GM12878 (cell line): ENCODE measurements around the gene DNAH3. TPM values are rescaled to one million over a fixed set of nuclear protein-coding genes. Genes with fewer than 3 reads are reported as not detected.

ENCODE experiments used
- ATAC-seq: fragments of 200-7000 bp; cut with Tn5 transposase; 3 replicates; pipeline ENCODE4 v1.9.1; 2020; ENCODE audit warnings: mild to moderate bottlenecking, moderate library complexity
- BruUV-seq: library from RNA; stranded (reverse); fragments of 400-500 nt; replicated peaks from 2 replicates; lab custom pipeline; 2021; lab: Mats Ljungman, UMichigan
- CTCF ChIA-PET: fragments of 300-600 bp; sonication (Branson Sonifier 250); formaldehyde crosslinking; extraction: SDS; loops from one replicate; lab custom pipeline; 2021; ENCODE audit warnings: inconsistent platforms; lab: Yijun Ruan, JAX
- POLR2A ChIA-PET: fragments of 350-600 bp; formaldehyde crosslinking; extraction: SDS; loops from one replicate; lab custom pipeline; 2021; ENCODE audit warnings: inconsistent platforms; lab: Charles Lee
- RAD21 ChIA-PET: fragments of 300-600 bp; sonication (Branson Sonifier 250); formaldehyde crosslinking; loops from one replicate; lab custom pipeline; 2023; ENCODE audit warnings: antibody characterized with exemption; ENCODE audit not compliant: unreplicated experiment; lab: Charles Lee
- SMC1A ChIA-PET: fragments of 300-600 bp; sonication (Branson Sonifier 250); formaldehyde crosslinking; loops from one replicate; lab custom pipeline; 2023; ENCODE audit not compliant: unreplicated experiment, uncharacterized antibody; lab: Charles Lee
- DNase-seq: peaks from one replicate; pipeline ENCODE4 v3.0.0-alpha.2; 2011; ENCODE audit warnings: low read depth, low spot score
- FAIRE-seq: peaks from 3 replicates; lab custom pipeline; 2011; peaks lifted over from hg19 to GRCh38; lab: Jason Lieb, UNC
- H2AFZ ChIP-seq: 2 replicates; pipeline ENCODE4 v1.6.0; 2011; ENCODE audit warnings: low read depth, low read length, control low read depth; ENCODE audit not compliant: control insufficient read depth
- H3K27ac ChIP-seq: 2 replicates; pipeline ENCODE4 v1.5.1; 2011; ENCODE audit warnings: control low read depth; ENCODE audit not compliant: control insufficient read depth, insufficient read depth
- H3K27me3 ChIP-seq, 2 experiments: replicated peaks in 1 of 2; 2 replicates each; pipeline versions ENCODE4 v1.6.0 to v1.6.1; 2011; ENCODE audit warnings: low read length in 1 of 2; ENCODE audit not compliant: control insufficient read depth in 2 of 2, insufficient read depth in 2 of 2
- H3K36me3 ChIP-seq, 2 experiments: 2 replicates each; pipeline ENCODE4 v1.5.1; 2011; ENCODE audit warnings: low read length in 1 of 2; ENCODE audit not compliant: control insufficient read depth in 2 of 2, insufficient read depth in 2 of 2
- H3K4me1 ChIP-seq: 2 replicates; pipeline ENCODE4 v1.6.1; 2011; ENCODE audit warnings: mild to moderate bottlenecking, low read length, moderate library complexity, mixed read lengths; ENCODE audit not compliant: control insufficient read depth, insufficient read depth
- H3K4me2 ChIP-seq: 2 replicates; pipeline ENCODE4 v1.6.0; 2011; ENCODE audit warnings: control low read depth; ENCODE audit not compliant: control insufficient read depth, insufficient read depth
- H3K4me3 ChIP-seq: fragments of 200-600 bp; sonication (generic); 2 replicates; pipeline ENCODE4 v1.5.1; 2016
- H3K79me2 ChIP-seq: 2 replicates; pipeline ENCODE4 v1.6.0; 2011; ENCODE audit warnings: low read length; ENCODE audit not compliant: control insufficient read depth, insufficient read depth
- H3K9ac ChIP-seq: 2 replicates; pipeline ENCODE4 v1.8.0; 2011; ENCODE audit warnings: low read length, control low read depth, mixed read lengths; ENCODE audit not compliant: control insufficient read depth, insufficient read depth
- H3K9me3 ChIP-seq: replicated peaks from 3 replicates; pipeline ENCODE4 v1.5.1; 2011; ENCODE audit warnings: mild to moderate bottlenecking, low read length; ENCODE audit not compliant: control insufficient read depth, insufficient read depth
- H4K20me1 ChIP-seq: 2 replicates; pipeline ENCODE4 v1.6.0; 2011; ENCODE audit not compliant: control insufficient read depth, insufficient read depth
- CEBPB ChIP-seq, 2 experiments: fragments of 150-350 bp in 1 of 2; IDR thresholded peaks; 2 replicates each; pipeline ENCODE4 v1.6.1; 2012 to 2014; ENCODE audit warnings: low read depth in 2 of 2, low read length in 2 of 2, borderline replicate concordance in 1 of 2, inconsistent platforms in 1 of 2
- FOXM1 ChIP-seq: IDR thresholded peaks from 2 replicates; pipeline ENCODE4 v1.6.1; 2012; ENCODE audit warnings: low read depth, mild to moderate bottlenecking, inconsistent platforms, low read length, moderate library complexity
- MYB ChIP-seq: fragments of 150-350 bp; IDR thresholded peaks from 2 replicates; pipeline ENCODE4 v1.6.1; 2014; ENCODE audit warnings: mild to moderate bottlenecking, low read depth, low read length, borderline replicate concordance
- NRF1 ChIP-seq: conservative IDR thresholded peaks from 2 replicates; pipeline ENCODE4 v1.6.1; 2011; ENCODE audit warnings: mild to moderate bottlenecking, low read depth, low read length, improper control_type of control experiment
- WGBS: methylation state at CpG from one replicate; pipeline ENCODE4 v1.1.6; 2016; ENCODE audit warnings: low lambda C conversion rate; ENCODE audit not compliant: insufficient replicate concordance, insufficient coverage; ENCODE audit errors: missing lambda C conversion rate; 5-methylcytosine and 5-hydroxymethylcytosine counted together
- in situ Hi-C: fragments of 300-500 bp; cut with MboI; formaldehyde crosslinking; loops from 9 replicates; pipeline ENCODE4 v1.14.3; 2018; ENCODE audit warnings: mixed read lengths
- intact Hi-C: fragments of 100-400 bp; cut with micrococcal nuclease; formaldehyde crosslinking; loops from one replicate; pipeline ENCODE4 v1.14.2; 2022; ENCODE audit not compliant: unreplicated experiment
- polyA plus RNA-seq, 11 experiments: library from polyadenylated mRNA; depleted of rRNA in 4 of 11; unstranded in 6 of 11; stranded (reverse) in 5 of 11; fragments of >200 nt; fragmentation: Nextera tagmentation in 4 of 11; fragmentation: Illumina TruSeq in 1 of 11; extraction: Ambion mirVana in 4 of 11; extraction: Trizol in 1 of 11; gene quantifications; 1 replicate in 1 of 11; 2 replicates in 10 of 11; pipeline versions ENCODE4 v1.2.1 to v1.2.3, GENCODE V29; 2011 to 2016; ENCODE audit warnings: inconsistent platforms in 2 of 11, missing spikeins in 2 of 11, low read depth in 1 of 11
- total RNA-seq, 4 experiments: library from RNA; depleted of rRNA in 3 of 4; stranded (reverse); fragments of >200 nt in 3 of 4; fragmentation: Illumina TruSeq in 1 of 4; extraction: Trizol in 1 of 4; gene quantifications; 2 replicates each; pipeline versions ENCODE4 v1.2.1 to v1.2.3, GENCODE V29; 2013 to 2021
- TF ChIP-seq, protein P1 (sequence below), 3 experiments: IDR thresholded peaks in 2 of 3; conservative IDR thresholded peaks in 1 of 3; 2 replicates each; pipeline ENCODE4 v1.5.1; 2011; ENCODE audit warnings: low read depth in 3 of 3, low read length in 3 of 3, mild to moderate bottlenecking in 3 of 3, control low read depth in 2 of 3, moderate library complexity in 2 of 3, inconsistent platforms in 1 of 3, mixed read lengths in 1 of 3; ENCODE audit not compliant: control insufficient read depth in 2 of 3, insufficient read depth in 1 of 3; ENCODE audit errors: extremely low read depth in 1 of 3

The DNAH3 gene
- total and polyA plus RNA-seq, 10 of the 15 experiments (the other 5 are each of a cell fraction or from before 2014, with no cell fraction given), result under 0.01 to 0.04 (median 0.04) TPM; not detected in 5

DNA sequence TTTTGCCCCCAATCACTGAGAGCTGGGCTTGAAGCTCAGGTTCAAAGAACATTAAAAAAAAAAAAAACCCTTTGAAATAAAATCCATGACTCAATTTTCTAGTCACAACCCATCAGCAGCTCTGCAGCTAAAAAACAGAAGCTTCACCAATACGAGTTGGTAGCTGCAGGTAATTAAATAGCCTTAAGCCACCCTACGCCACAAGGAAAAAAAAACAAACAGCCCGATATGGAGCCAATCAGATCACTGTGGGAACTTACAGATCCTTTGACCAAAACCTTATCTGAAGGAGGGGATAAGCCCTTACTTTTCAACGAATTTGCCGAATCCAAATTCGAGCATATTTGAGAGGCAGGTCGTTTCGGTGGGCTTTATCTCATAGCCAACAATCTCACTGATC is 69.3 kb downstream of the DNAH3 start:
- DNase-seq (no peak), ATAC-seq (no peak), FAIRE-seq (no peak)
- Histone ChIP-seq H3K4me1 (no peaks in the 10 kb centered on the region), H2AFZ (no peak overlapping the region), H3K4me3 (no peak overlapping the region), H3K36me3 (no peaks in the 10 kb centered on the region), H3K9ac (no peak overlapping the region), H3K27ac (no peak overlapping the region), H3K9me3 (no peaks in the 10 kb centered on the region), H3K79me2 (no peaks in the 10 kb centered on the region), H4K20me1 (no peaks in the 10 kb centered on the region), H3K4me2 (no peak overlapping the region), H3K27me3 (no peaks in the 10 kb centered on the region)
- TF ChIP-seq MYB, result no peak
- BruUV-seq, result no TSS peak
- ChIA-PET RAD21 (interaction anchor here (0.9 to 2.2 kb wide), 3 partner anchors 231 to 260 kb away, joined by 3 to 13 read pairs (median 4); no protein-coding TSS in a partner anchor), SMC1A (interaction anchor here (0.6 to 4.2 kb wide), 7 partner anchors 27 to 309 kb away, joined by 3 to 22 read pairs (median 3); no protein-coding TSS in a partner anchor), POLR2A (interaction anchor here (0.7 kb wide), 1 partner anchor 228 kb away, joined by 3 read pairs; no protein-coding TSS in a partner anchor), CTCF (interaction anchor here (1.0 to 4.7 kb wide), 5 partner anchors 131 to 306 kb away, joined by 3 to 37 read pairs (median 7); no protein-coding TSS in a partner anchor)
- in situ Hi-C loops, result loop anchor here (5.0 kb wide), 1 partner anchor 229 kb away; no protein-coding TSS in a partner anchor
- 51% methylated on average over 8 of the region's 8 CpGs for WGBS
- intact Hi-C loops, result no loop called here

DNA sequence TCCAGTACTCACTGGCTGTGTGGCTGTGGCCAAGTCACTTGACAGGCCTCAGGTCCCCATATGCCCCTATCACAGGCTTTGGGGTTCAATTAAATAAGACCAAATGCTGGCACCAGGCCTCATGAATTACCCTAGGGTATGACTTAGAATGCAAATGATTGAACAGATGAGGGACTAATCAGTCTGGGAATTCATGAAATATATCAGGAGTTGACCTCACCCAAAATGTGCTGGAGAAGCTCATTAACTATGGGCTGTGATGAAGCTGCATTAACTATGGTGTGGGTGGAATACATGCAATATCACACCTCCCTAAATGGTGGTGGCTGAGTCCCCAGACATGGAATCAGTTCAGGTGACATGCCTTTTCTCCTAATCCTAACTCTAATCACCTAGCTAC is 72.1 kb downstream of the DNAH3 start:
- RAD21 ChIA-PET, result no interaction called here
- Histone ChIP-seq H3K4me3 (no peak overlapping the region), H3K9ac (no peak overlapping the region), H3K27ac (no peak overlapping the region), H3K9me3 (no peaks in the 10 kb centered on the region), H3K4me2 (no peak overlapping the region), H2AFZ (no peak overlapping the region), H4K20me1 (no peaks in the 10 kb centered on the region), H3K4me1 (no peaks in the 10 kb centered on the region), H3K27me3 (no peaks in the 10 kb centered on the region), H3K79me2 (no peaks in the 10 kb centered on the region), H3K36me3 (no peaks in the 10 kb centered on the region)
- SMC1A ChIA-PET, result no interaction called here
- POLR2A ChIA-PET, result no interaction called here
- in situ Hi-C loops (loop anchor here (5.0 kb wide), 1 partner anchor 51 kb away; no protein-coding TSS in a partner anchor), intact Hi-C loops (no loop called here)
- TF ChIP-seq, protein P1, sequence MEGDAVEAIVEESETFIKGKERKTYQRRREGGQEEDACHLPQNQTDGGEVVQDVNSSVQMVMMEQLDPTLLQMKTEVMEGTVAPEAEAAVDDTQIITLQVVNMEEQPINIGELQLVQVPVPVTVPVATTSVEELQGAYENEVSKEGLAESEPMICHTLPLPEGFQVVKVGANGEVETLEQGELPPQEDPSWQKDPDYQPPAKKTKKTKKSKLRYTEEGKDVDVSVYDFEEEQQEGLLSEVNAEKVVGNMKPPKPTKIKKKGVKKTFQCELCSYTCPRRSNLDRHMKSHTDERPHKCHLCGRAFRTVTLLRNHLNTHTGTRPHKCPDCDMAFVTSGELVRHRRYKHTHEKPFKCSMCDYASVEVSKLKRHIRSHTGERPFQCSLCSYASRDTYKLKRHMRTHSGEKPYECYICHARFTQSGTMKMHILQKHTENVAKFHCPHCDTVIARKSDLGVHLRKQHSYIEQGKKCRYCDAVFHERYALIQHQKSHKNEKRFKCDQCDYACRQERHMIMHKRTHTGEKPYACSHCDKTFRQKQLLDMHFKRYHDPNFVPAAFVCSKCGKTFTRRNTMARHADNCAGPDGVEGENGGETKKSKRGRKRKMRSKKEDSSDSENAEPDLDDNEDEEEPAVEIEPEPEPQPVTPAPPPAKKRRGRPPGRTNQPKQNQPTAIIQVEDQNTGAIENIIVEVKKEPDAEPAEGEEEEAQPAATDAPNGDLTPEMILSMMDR (IDR thresholded peaks at IDR 0.05 in 2 of 3, conservative IDR thresholded peaks at IDR 0.05 in 1 of 3; ENCODE audit: control insufficient read depth in 2 of 3, extremely low read depth in 1 of 3, insufficient read depth in 1 of 3, low read depth in 3 of 3, low read length in 3 of 3), result no peak
- TF ChIP-seq FOXM1 (no peak), CEBPB (IDR thresholded peaks at IDR 0.05; ENCODE audit: borderline replicate concordance in 1 of 2, low read depth in 2 of 2, low read length in 2 of 2) (no peak), NRF1 (no peak)
- CTCF ChIA-PET, result interaction anchor here (0.9 to 4.7 kb wide), 2 partner anchors 229 to 303 kb away, joined by 3 to 37 read pairs; no protein-coding TSS in a partner anchor
- no TSS peak for BruUV-seq
- DNase-seq (no peak), FAIRE-seq (no peak), ATAC-seq (no peak)
